ENCODE measurements around the gene CEP63. TPM values are rescaled to one million over a fixed set of nuclear protein-coding genes. Genes with fewer than 3 reads are reported as not detected.

CEP63 gene
- total RNA-seq, 1 donor from 2014 or later: 20.6 TPM

DNA sequence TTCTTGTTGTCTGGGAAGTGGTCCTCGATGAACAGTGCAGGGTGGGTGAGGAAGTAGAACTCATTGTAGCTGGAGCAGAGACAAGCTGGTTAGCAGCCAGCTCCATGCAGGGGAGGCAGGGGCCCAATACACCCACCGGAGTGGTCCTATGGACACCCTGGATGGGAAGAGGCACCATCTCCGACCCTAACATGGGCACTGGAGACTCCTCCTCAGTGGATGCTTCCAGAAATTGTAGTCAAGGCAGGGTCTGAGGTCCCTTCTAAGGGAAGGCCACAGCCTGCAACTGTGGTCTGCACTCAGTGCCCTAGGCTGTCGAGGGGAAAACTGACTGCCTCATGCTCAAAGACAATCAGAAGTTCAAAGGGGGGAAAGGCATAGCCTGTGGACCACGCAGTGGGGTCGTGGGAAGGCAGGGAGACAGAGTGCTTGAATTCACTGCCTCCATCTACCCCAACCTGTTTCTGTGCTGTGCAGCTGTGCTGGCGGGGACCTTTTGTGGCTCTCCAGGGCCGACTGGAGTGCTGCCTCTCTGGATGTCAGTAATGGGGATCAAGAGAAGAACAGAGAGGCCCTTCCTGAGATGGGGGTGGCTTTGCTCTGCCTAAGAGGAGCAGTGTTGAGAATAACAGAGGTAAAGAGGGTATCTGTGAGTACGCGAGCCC, 123.0 kb downstream of the CEP63 start:
- no peak for ATAC-seq
- DNase-seq: no peak
- Histone ChIP-seq H3K27ac (no peak overlapping the region), H3K9me3 (no peaks in the 10 kb centered on the region), H3K4me3 (no peak overlapping the region), H3K36me3 (no peaks in the 10 kb centered on the region), H3K4me1 (no peaks in the 10 kb centered on the region), H3K27me3 (ENCODE audit: low read depth) (no peaks in the 10 kb centered on the region)
- intact Hi-C loops (cut with DNase I): no loop called here
- TF ChIP-seq, protein P1, sequence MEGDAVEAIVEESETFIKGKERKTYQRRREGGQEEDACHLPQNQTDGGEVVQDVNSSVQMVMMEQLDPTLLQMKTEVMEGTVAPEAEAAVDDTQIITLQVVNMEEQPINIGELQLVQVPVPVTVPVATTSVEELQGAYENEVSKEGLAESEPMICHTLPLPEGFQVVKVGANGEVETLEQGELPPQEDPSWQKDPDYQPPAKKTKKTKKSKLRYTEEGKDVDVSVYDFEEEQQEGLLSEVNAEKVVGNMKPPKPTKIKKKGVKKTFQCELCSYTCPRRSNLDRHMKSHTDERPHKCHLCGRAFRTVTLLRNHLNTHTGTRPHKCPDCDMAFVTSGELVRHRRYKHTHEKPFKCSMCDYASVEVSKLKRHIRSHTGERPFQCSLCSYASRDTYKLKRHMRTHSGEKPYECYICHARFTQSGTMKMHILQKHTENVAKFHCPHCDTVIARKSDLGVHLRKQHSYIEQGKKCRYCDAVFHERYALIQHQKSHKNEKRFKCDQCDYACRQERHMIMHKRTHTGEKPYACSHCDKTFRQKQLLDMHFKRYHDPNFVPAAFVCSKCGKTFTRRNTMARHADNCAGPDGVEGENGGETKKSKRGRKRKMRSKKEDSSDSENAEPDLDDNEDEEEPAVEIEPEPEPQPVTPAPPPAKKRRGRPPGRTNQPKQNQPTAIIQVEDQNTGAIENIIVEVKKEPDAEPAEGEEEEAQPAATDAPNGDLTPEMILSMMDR (IDR thresholded peaks at IDR 0.05): no peak

DNA sequence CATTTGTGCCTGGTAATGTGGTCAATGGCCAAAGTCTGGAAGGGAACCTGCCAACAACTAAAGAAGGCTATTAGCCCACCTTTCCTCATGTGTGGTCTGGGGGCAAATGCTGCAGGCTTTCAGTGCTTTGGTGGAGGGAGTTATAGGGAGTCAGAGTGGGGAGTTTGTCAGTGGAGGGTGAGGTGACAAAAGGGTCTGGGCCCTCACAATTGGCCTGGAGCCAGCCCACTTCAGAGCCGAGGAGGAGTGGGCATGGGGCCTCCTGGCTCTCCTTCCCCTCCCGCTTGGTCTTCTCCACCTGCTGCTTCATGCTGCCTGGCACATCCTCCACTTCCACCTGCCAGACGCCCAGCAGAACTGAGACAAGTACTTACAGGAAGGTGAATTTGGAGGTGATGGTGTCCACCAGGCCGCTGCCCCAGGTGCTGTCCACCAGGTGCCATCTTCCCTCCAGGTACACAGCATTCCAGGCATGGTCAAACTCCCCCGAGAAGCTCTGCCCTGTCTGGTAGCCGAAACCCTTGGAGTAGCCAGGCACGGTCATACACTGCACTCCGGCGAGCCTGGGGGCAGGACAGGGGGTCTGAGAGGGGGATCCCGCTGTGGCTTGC, 124.1 kb downstream of the CEP63 start:
- Histone ChIP-seq H3K27me3 (ENCODE audit: low read depth) (no peaks in the 10 kb centered on the region), H3K4me1 (no peaks in the 10 kb centered on the region), H3K36me3 (no peaks in the 10 kb centered on the region), H3K27ac (no peak overlapping the region), H3K4me3 (no peak overlapping the region), H3K9me3 (no peaks in the 10 kb centered on the region)
- no peak for DNase-seq
- intact Hi-C loops (cut with DNase I): no loop called here
- TF ChIP-seq, protein P1 (IDR thresholded peaks at IDR 0.05): no peak
- ATAC-seq: no peak

DNA sequence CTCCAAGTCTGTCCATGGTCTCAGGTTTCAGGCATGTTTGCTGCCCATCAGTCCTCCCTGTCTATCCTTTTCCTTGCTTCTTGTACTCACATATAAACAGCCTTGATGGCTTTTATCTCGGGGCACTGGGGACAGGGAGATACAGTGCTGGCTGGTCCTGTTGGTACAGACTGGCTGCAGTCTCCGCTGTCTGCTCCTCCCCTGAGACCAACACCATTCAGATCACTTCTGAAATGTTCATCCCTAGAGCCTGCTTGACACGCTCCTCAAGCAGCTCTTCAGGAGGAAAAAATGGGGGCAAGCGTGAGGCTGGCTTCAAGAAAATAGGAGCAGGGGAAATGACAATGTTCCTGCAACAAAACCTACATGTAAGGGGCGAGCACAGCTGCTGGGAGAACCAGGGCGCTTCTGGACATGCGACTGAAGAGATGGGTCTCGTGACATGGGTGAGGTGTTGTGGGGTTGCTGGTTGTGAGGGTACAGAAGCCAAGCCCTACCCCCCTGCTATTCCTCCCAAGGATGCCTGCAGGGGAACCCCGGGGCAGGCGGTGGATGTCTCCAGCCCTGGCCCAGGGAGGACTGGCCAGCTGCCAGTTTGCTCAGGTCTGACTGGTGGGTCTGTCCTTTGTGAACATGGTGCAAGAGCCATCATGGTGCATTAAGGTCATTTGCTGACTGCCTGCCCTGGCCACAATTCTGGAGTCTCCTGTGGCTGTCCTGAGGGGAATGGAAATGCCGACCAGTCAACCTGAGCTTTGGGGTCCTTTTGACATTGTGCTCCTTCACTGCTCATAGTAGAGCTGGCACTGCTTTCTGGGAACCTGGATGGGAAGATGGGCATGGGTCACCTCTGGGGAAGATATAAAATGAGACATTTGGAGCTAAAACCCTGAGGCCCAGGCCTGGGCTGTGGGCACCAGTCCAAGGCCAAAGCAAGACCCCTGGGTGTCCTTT, 124.9 kb downstream of the CEP63 start:
- H3K27me3 ChIP-seq (ENCODE audit: low read depth): no peaks in the 10 kb centered on the region
- no peak for ATAC-seq
- no peak overlapping the region for H3K4me3 ChIP-seq
- no peak overlapping the region for H3K27ac ChIP-seq
- no peaks in the 10 kb centered on the region for H3K36me3 ChIP-seq
- no peak for DNase-seq
- TF ChIP-seq, protein P1 (IDR thresholded peaks at IDR 0.05): no peak
- no peaks in the 10 kb centered on the region for H3K9me3 ChIP-seq
- no peaks in the 10 kb centered on the region for H3K4me1 ChIP-seq
- intact Hi-C loops (cut with DNase I): no loop called here

DNA sequence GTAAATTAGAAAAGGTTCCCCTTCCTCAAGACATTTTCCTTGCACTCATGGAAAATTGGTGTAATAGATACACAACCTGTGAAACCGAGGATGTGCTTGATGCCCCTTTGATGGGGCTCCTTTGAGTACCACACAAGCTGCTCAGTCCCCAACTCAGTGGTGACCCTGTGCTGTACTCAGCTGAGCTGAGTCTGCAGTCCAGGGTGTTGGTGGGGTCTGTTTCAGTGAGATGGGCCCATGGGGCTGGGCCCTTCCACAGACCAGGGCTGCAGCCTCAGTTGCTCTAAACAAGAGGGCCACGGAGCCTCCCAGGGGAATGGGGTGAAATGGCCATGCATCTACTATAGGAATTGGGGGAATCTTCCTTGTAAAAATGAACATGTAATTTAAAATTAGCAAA, 125.7 kb downstream of the CEP63 start:
- Histone ChIP-seq H3K36me3 (no peaks in the 10 kb centered on the region), H3K9me3 (no peaks in the 10 kb centered on the region), H3K4me1 (no peaks in the 10 kb centered on the region), H3K4me3 (no peak overlapping the region), H3K27ac (no peak overlapping the region), H3K27me3 (ENCODE audit: low read depth) (no peaks in the 10 kb centered on the region)
- intact Hi-C loops (cut with DNase I): no loop called here
- TF ChIP-seq, protein P1 (IDR thresholded peaks at IDR 0.05): no peak
- no peak for DNase-seq
- ATAC-seq: no peak

DNA sequence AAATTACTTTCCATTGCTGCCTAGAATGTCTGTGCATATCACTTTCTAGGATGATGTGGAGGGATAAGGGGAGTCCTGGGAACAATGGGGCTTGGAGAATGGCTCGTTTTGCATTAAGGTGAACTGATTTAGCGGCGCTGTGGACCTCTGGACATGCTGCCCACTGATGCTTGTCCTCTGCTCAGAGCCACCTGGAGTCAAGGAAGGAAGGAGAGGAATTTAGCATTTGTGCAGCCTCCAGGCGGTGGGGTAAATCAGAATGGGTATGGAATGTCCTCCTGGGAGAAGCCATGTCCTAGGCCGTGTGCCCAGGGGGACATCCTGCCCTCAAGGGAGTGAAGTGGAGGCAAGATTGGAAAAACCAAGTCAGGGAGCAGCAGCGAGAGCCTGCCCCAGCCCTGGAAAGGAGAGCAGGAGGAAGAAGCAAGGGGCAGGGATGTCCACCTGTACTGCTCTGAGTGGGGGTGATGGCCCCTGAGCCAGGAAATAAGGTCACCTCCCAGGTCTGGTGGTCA, 127.2 kb downstream of the CEP63 start:
- H3K4me1 ChIP-seq: no peaks in the 10 kb centered on the region
- no peaks in the 10 kb centered on the region for H3K27me3 ChIP-seq (ENCODE audit: low read depth)
- H3K4me3 ChIP-seq: no peak overlapping the region
- ATAC-seq (no peak), DNase-seq (no peak)
- no peak overlapping the region for H3K27ac ChIP-seq
- H3K9me3 ChIP-seq: no peaks in the 10 kb centered on the region
- TF ChIP-seq, protein P1 (IDR thresholded peaks at IDR 0.05): no peak
- intact Hi-C loops (cut with DNase I): no loop called here
- H3K36me3 ChIP-seq: no peaks in the 10 kb centered on the region
